H1 (cell line): ENCODE results near the gene CCDC152. TPM values are rescaled to one million over a fixed set of nuclear protein-coding genes. Genes with fewer than 3 reads are reported as not detected.

Experiments
- CTCF ChIA-PET: fragments of 300-600 bp; sonication (Branson Sonifier 250); formaldehyde crosslinking; loops from one replicate; lab custom pipeline; 2021; ENCODE audit not compliant: partially characterized antibody; lab: Charles Lee
- POLR2A ChIA-PET: fragments of 300-600 bp; sonication (Branson Sonifier 250); formaldehyde crosslinking; loops from one replicate; lab custom pipeline; 2021; ENCODE audit warnings: inconsistent platforms; ENCODE audit not compliant: partially characterized antibody; lab: Charles Lee
- DNase-seq, 2 experiments: peaks; one replicate each; pipeline versions ENCODE4 v3.0.0 to v3.0.0-alpha.2; 2010 to 2022; ENCODE audit warnings: low spot score in 2 of 2, low read depth in 1 of 2, mixed read lengths in 1 of 2
- FAIRE-seq: peaks from 2 replicates; lab custom pipeline; 2011; peaks lifted over from hg19 to GRCh38; lab: Jason Lieb, UNC
- H2AFZ ChIP-seq: 2 replicates; pipeline ENCODE4 v1.8.1; 2012; ENCODE audit warnings: low read length, inconsistent platforms
- H2AK5ac ChIP-seq: 2 replicates; pipeline ENCODE4 v1.6.1; 2013; ENCODE audit warnings: low read depth, low read length
- H2BK120ac ChIP-seq: replicated peaks from 2 replicates; pipeline ENCODE3; 2013; ENCODE audit warnings: low read depth, low read length, inconsistent platforms
- H2BK12ac ChIP-seq: 2 replicates; pipeline ENCODE4 v1.6.1; 2013; ENCODE audit warnings: low read depth, low read length
- H2BK15ac ChIP-seq: 2 replicates; pipeline ENCODE4 v1.6.1; 2013; ENCODE audit warnings: low read length
- H2BK20ac ChIP-seq: 2 replicates; pipeline ENCODE4 v1.6.1; 2013; ENCODE audit warnings: low read length
- H2BK5ac ChIP-seq: 2 replicates; pipeline ENCODE4 v1.6.1; 2013; ENCODE audit warnings: low read depth, low read length
- H3K14ac ChIP-seq: 2 replicates; pipeline ENCODE4 v1.6.1; 2013; ENCODE audit warnings: inconsistent platforms; ENCODE audit not compliant: insufficient read length
- H3K18ac ChIP-seq: 2 replicates; pipeline ENCODE4 v1.6.1; 2013; ENCODE audit warnings: low read length; ENCODE audit errors: extremely low read depth
- H3K23ac ChIP-seq: 2 replicates; pipeline ENCODE4 v1.6.1; 2013; ENCODE audit warnings: inconsistent platforms; ENCODE audit not compliant: insufficient read length
- H3K23me2 ChIP-seq: 2 replicates; pipeline ENCODE4 v1.6.1; 2013; ENCODE audit warnings: low read depth, low read length
- H3K27ac ChIP-seq: 2 replicates; pipeline ENCODE4 v1.6.1; 2011; ENCODE audit warnings: low read depth, low read length, inconsistent platforms
- H3K27me3 ChIP-seq, 4 experiments: replicated peaks in 1 of 4; 1 replicate in 1 of 4; 2 replicates in 3 of 4; pipeline versions ENCODE4 v1.6.1 to v1.8.1; 2011 to 2013; ENCODE audit warnings: low read length in 3 of 4, mild to moderate bottlenecking in 3 of 4, inconsistent platforms in 2 of 4, mixed read lengths in 2 of 4, moderate library complexity in 1 of 4; ENCODE audit not compliant: control insufficient read depth in 3 of 4, insufficient read depth in 3 of 4; ENCODE audit errors: extremely low read depth in 1 of 4
- H3K36me3 ChIP-seq, 4 experiments: 2 replicates each; pipeline versions ENCODE4 v1.6.1 to v1.8.1; 2011 to 2013; ENCODE audit warnings: mild to moderate bottlenecking in 4 of 4, low read length in 3 of 4, moderate library complexity in 2 of 4, control low read depth in 1 of 4, inconsistent platforms in 1 of 4; ENCODE audit not compliant: insufficient read depth in 4 of 4, control insufficient read depth in 2 of 4
- H3K4ac ChIP-seq: replicated peaks from 2 replicates; pipeline ENCODE3; 2013; ENCODE audit warnings: low read length, low read depth, mixed read lengths, inconsistent platforms; ENCODE audit not compliant: insufficient read length
- H3K4me1 ChIP-seq, 4 experiments: replicated peaks in 1 of 4; 1 replicate in 1 of 4; 2 replicates in 3 of 4; pipeline versions ENCODE4 v1.6.1 to v1.8.1; 2011 to 2013; ENCODE audit warnings: low read length in 3 of 4, inconsistent platforms in 2 of 4, mixed read lengths in 1 of 4; ENCODE audit not compliant: insufficient read depth in 4 of 4, control insufficient read depth in 3 of 4
- H3K4me2 ChIP-seq, 2 experiments: 2 replicates each; pipeline versions ENCODE4 v1.6.1 to v1.8.1; 2011 to 2013; ENCODE audit warnings: low read depth in 2 of 2, low read length in 2 of 2, control low read depth in 1 of 2, inconsistent platforms in 1 of 2, mild to moderate bottlenecking in 1 of 2; ENCODE audit not compliant: insufficient read depth in 1 of 2
- H3K4me3 ChIP-seq, 4 experiments: fragments of 200-600, 300-600 bp in 1 of 4; sonication (generic), shearing (Covaris generic), sonication (Bioruptor Twin) in 1 of 4; 2 replicates each; pipeline versions ENCODE4 v1.5.1 to v1.8.1; 2011 to 2016; ENCODE audit warnings: low read length in 4 of 4, low read depth in 3 of 4, control low read depth in 2 of 4, inconsistent platforms in 2 of 4, mild to moderate bottlenecking in 2 of 4, mixed read lengths in 1 of 4, moderate library complexity in 1 of 4; ENCODE audit not compliant: insufficient read depth in 2 of 4; ENCODE audit errors: extremely low read depth in 1 of 4
- H3K56ac ChIP-seq: replicated peaks from 2 replicates; pipeline ENCODE3; 2013; ENCODE audit warnings: low read depth, mild to moderate bottlenecking, mixed read lengths, low read length, inconsistent platforms; ENCODE audit not compliant: insufficient read length
- H3K79me1 ChIP-seq: 2 replicates; pipeline ENCODE4 v1.6.1; 2013; ENCODE audit warnings: low read depth, low read length, control low read depth
- H3K79me2 ChIP-seq, 2 experiments: 2 replicates each; pipeline versions ENCODE4 v1.6.1 to v1.8.1; 2012 to 2013; ENCODE audit warnings: low read length in 2 of 2, mild to moderate bottlenecking in 2 of 2, inconsistent platforms in 1 of 2; ENCODE audit not compliant: insufficient read depth in 2 of 2, control insufficient read depth in 1 of 2
- H3K9ac ChIP-seq, 4 experiments: replicated peaks in 1 of 4; 1 replicate in 1 of 4; 2 replicates in 3 of 4; pipeline versions ENCODE4 v1.6.1 to v1.8.1; 2011 to 2013; ENCODE audit warnings: low read depth in 3 of 4, low read length in 3 of 4, control low read depth in 2 of 4, mild to moderate bottlenecking in 2 of 4, moderate library complexity in 2 of 4, inconsistent platforms in 1 of 4; ENCODE audit errors: extremely low read depth in 1 of 4
- H3K9me3 ChIP-seq, 2 experiments: 2 replicates each; pipeline versions ENCODE4 v1.6.1 to v1.8.1; 2012 to 2013; ENCODE audit warnings: mild to moderate bottlenecking in 2 of 2, moderate library complexity in 2 of 2, control low read depth in 1 of 2, inconsistent platforms in 1 of 2, low read depth in 1 of 2, low read length in 1 of 2, mixed read lengths in 1 of 2; ENCODE audit not compliant: insufficient read depth in 2 of 2
- H4K20me1 ChIP-seq, 2 experiments: replicated peaks in 1 of 2; 2 replicates each; pipeline versions ENCODE3 to v1.8.1; 2011 to 2013; ENCODE audit warnings: inconsistent platforms in 2 of 2, low read length in 2 of 2, mild to moderate bottlenecking in 1 of 2; ENCODE audit not compliant: insufficient read depth in 2 of 2, control insufficient read depth in 1 of 2
- H4K5ac ChIP-seq: 2 replicates; pipeline ENCODE4 v1.6.1; 2013; ENCODE audit warnings: low read length, low read depth, mixed read lengths, inconsistent platforms; ENCODE audit not compliant: insufficient read length
- H4K8ac ChIP-seq: 2 replicates; pipeline ENCODE4 v1.8.0; 2013; ENCODE audit warnings: mild to moderate bottlenecking, moderate library complexity, low read length, inconsistent platforms; ENCODE audit not compliant: insufficient read depth; ENCODE audit errors: extremely low read depth
- H4K91ac ChIP-seq: replicated peaks from 2 replicates; pipeline ENCODE3; 2013; ENCODE audit warnings: low read length, mixed read lengths, inconsistent platforms; ENCODE audit not compliant: insufficient read length
- ASH2L ChIP-seq: fragments of 200-600, 300-600 bp; sonication (generic); IDR thresholded peaks from one replicate; pipeline ENCODE4 v1.7.1; 2017; ENCODE audit warnings: low read length
- ATF2 ChIP-seq: IDR thresholded peaks from 2 replicates; pipeline ENCODE4 v1.6.1; 2012; ENCODE audit warnings: low read length, inconsistent platforms
- FOSL1 ChIP-seq: IDR thresholded peaks from 2 replicates; pipeline ENCODE4 v1.6.1; 2011; ENCODE audit warnings: mild to moderate bottlenecking, low read depth, low read length, moderate library complexity; ENCODE audit not compliant: insufficient read depth
- GTF2F1 ChIP-seq: IDR thresholded peaks from 2 replicates; pipeline ENCODE4 v1.6.1; 2012; ENCODE audit warnings: low read depth, low read length, improper control_type of control experiment, borderline replicate concordance
- JUND ChIP-seq: IDR thresholded peaks from 2 replicates; pipeline ENCODE4 v1.6.1; 2011; ENCODE audit warnings: mild to moderate bottlenecking, improper control_type of control experiment, low read length
- MAFK ChIP-seq: IDR thresholded peaks from 2 replicates; pipeline ENCODE4 v1.6.1; 2012; ENCODE audit warnings: low read depth, mild to moderate bottlenecking, improper control_type of control experiment, low read length
- POU5F1 ChIP-seq: IDR thresholded peaks from 2 replicates; pipeline ENCODE4 v1.6.1; 2011; ENCODE audit warnings: low read depth, mild to moderate bottlenecking, low read length, moderate library complexity
- RAD21 ChIP-seq, 2 experiments: IDR thresholded peaks in 1 of 2; conservative IDR thresholded peaks in 1 of 2; 2 replicates each; pipeline ENCODE4 v1.6.1; 2011; ENCODE audit warnings: low read depth in 2 of 2, low read length in 2 of 2, improper control_type of control experiment in 1 of 2, inconsistent platforms in 1 of 2, mild to moderate bottlenecking in 1 of 2, moderate library complexity in 1 of 2
- SIX5 ChIP-seq: IDR thresholded peaks from 2 replicates; pipeline ENCODE4 v1.6.1; 2011; ENCODE audit warnings: mild to moderate bottlenecking, low read depth, low read length
- SP2 ChIP-seq: IDR thresholded peaks from 2 replicates; pipeline ENCODE4 v1.6.1; 2012; ENCODE audit warnings: mild to moderate bottlenecking, low read length, inconsistent platforms
- TEAD4 ChIP-seq: IDR thresholded peaks from 2 replicates; pipeline ENCODE4 v1.6.1; 2012; ENCODE audit warnings: low read depth, low read length, inconsistent platforms, mixed read lengths
- WGBS, 2 experiments: shearing (Covaris generic) in 1 of 2; methylation state at CpG; one replicate each; pipeline versions ENCODE4 v1.1.6 to v1.1.7; 2013 to 2015; ENCODE audit warnings: low lambda C conversion rate in 2 of 2, mixed read lengths in 2 of 2, inconsistent platforms in 1 of 2, low coverage in 1 of 2, missing lambda C conversion rate in 1 of 2; ENCODE audit not compliant: insufficient replicate concordance in 2 of 2, insufficient coverage in 1 of 2, insufficient read length in 1 of 2; ENCODE audit errors: extremely low coverage in 1 of 2, missing lambda C conversion rate in 1 of 2; 5-methylcytosine and 5-hydroxymethylcytosine counted together
- polyA plus RNA-seq, 7 experiments: library from polyadenylated mRNA; depleted of rRNA in 3 of 7; stranded (reverse) in 5 of 7; unstranded in 2 of 7; fragments of >200 nt in 5 of 7; fragments of 200-250 nt in 2 of 7; gene quantifications; 1 replicate in 5 of 7; 2 replicates in 1 of 7; 4 replicates in 1 of 7; pipeline versions ENCODE4 v1.2.1 to v1.2.3, GENCODE V29; 2011 to 2013; ENCODE audit warnings: missing spikeins in 2 of 7, mixed read lengths in 2 of 7
- total RNA-seq: library from RNA; stranded (reverse); fragmentation: NEBNext Ultra II Directional; extraction: Animal tissue kit (Norgen Biotek cat#: 25700); gene quantifications from 2 replicates; pipeline ENCODE4 v1.2.1, GENCODE V29; 2021
- TF ChIP-seq, protein P1 (sequence below): IDR thresholded peaks from 2 replicates; pipeline ENCODE4 v1.6.1; 2011; ENCODE audit warnings: low read length, improper control_type of control experiment

Gene CCDC152
- total and polyA plus RNA-seq, 2 of the 8 experiments (the other 6 are each of a cell fraction or from before 2014, with no cell fraction given): 2.6 to 9.5 TPM

DNA sequence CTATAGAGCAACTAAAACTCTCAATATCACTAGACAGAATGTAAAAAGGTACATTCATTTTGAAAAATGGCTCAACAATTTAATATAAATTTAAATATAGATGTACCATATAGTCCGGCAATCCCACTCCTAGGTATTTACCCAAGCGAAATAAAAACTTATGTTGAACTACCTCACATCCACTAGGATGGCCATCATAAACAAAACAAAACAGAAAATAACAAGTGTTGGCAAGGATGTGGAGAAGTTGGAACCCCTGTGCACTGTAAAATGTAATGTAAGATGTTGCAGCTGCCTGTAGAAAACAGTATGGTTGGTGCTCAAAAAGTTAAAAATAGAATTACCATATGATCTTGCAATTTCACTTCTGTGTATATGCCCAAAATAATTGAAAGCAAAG is 91.9 kb downstream of the CCDC152 start:
- no peaks in the 10 kb centered on the region; the same call in 1 of the 2 replicates for H3K23me2 ChIP-seq
- H3K4me3 ChIP-seq: no peak overlapping the region
- no peaks in the 10 kb centered on the region for H3K36me3 ChIP-seq
- H3K79me1 ChIP-seq: no peaks in the 10 kb centered on the region
- FAIRE-seq (no peak), DNase-seq (no peak)
- H2BK120ac ChIP-seq: no peak overlapping the region
- CTCF ChIA-PET: no interaction called here
- no peak overlapping the region for H3K4me2 ChIP-seq
- no peak overlapping the region for H3K9ac ChIP-seq
- 96% methylated on average over 2 of the region's 2 CpGs; no CpG with 5 or more reads in 1 of the 2 experiments for WGBS, 2 experiments
- no peaks in the 10 kb centered on the region for H3K27me3 ChIP-seq
- no peak overlapping the region for H3K4ac ChIP-seq
- no peak overlapping the region for H2BK5ac ChIP-seq
- no peak overlapping the region for H2BK12ac ChIP-seq
- H3K18ac ChIP-seq: no peak overlapping the region
- no peak overlapping the region for H4K5ac ChIP-seq
- H4K91ac ChIP-seq: no peak overlapping the region
- H3K14ac ChIP-seq: no peak overlapping the region
- no peaks in the 10 kb centered on the region for H4K20me1 ChIP-seq
- H2AFZ ChIP-seq: no peak overlapping the region
- no peak overlapping the region for H3K27ac ChIP-seq
- no peak overlapping the region for H2BK15ac ChIP-seq
- no peaks in the 10 kb centered on the region for H3K79me2 ChIP-seq
- H2BK20ac ChIP-seq: no peak overlapping the region
- no peak overlapping the region for H3K56ac ChIP-seq
- H3K4me1 ChIP-seq: no peaks in the 10 kb centered on the region
- POLR2A ChIA-PET: no interaction called here
- H3K23ac ChIP-seq: no peak overlapping the region
- H4K8ac ChIP-seq: no peak overlapping the region
- H3K9me3 ChIP-seq: no peaks in the 10 kb centered on the region
- no peak overlapping the region for H2AK5ac ChIP-seq
- TF ChIP-seq, protein P1, sequence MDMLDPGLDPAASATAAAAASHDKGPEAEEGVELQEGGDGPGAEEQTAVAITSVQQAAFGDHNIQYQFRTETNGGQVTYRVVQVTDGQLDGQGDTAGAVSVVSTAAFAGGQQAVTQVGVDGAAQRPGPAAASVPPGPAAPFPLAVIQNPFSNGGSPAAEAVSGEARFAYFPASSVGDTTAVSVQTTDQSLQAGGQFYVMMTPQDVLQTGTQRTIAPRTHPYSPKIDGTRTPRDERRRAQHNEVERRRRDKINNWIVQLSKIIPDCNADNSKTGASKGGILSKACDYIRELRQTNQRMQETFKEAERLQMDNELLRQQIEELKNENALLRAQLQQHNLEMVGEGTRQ: no peak
- TF ChIP-seq SIX5 (no peak), GTF2F1 (no peak), POU5F1 (no peak), FOSL1 (no peak), MAFK (no peak), TEAD4 (no peak), SP2 (no peak), ASH2L (no peak), JUND (no peak), RAD21 (IDR thresholded peaks at IDR 0.05 in 1 of 2, conservative IDR thresholded peaks at IDR 0.05 in 1 of 2; ENCODE audit: low read depth in 2 of 2, low read length in 2 of 2) (no peak), ATF2 (no peak)
